ENCODE measurements around the gene SNRNP27.
"Not testable (repeated sequence)": the region's sequence is repeated elsewhere in the genome, so short reads cannot be mapped to it uniquely, and the experiment has no call there.

The SNRNP27 gene

DNA sequence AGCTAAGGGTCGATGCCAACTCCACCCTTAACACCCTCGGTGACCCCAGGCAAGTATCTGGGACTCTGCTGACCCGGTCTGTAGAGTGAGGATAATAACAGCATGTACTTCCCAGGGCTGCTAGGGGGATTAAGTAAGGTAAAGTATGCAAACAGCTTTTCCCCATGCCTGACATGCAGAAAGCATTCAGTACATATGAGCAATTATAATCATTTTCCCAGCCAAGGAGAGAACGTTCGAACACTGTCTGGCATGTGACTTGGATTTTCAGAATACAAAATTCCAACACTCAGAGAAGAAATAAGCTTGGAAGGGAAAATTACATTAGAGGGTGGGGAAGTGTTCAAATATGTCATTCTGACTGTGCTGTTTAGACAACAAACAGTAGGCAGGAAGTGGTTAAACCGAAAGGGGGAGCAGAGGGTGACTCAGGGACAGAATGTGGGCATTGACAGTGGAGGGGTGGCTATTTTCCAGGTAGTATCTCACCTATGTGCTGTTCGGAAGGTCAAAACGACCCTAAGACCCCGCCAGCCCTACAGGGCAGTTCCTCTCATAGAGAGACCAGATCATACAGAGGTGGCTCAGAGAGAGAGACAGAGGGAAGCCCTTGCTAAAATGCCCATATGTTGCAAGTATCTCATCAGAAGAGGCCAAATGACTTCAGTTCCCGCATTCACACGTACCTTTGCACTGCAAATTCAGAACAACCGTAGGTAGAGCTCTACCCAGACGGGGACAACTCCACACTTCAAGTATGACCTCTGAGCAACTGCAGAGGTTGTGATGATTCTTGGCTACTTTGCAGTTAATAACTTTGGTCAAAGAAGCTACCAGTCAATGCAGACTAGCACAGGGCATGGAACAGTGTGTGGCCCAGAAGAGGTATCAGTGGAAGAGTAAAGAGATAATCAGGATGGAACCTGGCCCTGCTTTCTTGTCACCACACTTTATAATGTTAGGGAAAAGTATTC, 52.9 kb downstream of the SNRNP27 start:
- TF ChIP-seq, protein P1, sequence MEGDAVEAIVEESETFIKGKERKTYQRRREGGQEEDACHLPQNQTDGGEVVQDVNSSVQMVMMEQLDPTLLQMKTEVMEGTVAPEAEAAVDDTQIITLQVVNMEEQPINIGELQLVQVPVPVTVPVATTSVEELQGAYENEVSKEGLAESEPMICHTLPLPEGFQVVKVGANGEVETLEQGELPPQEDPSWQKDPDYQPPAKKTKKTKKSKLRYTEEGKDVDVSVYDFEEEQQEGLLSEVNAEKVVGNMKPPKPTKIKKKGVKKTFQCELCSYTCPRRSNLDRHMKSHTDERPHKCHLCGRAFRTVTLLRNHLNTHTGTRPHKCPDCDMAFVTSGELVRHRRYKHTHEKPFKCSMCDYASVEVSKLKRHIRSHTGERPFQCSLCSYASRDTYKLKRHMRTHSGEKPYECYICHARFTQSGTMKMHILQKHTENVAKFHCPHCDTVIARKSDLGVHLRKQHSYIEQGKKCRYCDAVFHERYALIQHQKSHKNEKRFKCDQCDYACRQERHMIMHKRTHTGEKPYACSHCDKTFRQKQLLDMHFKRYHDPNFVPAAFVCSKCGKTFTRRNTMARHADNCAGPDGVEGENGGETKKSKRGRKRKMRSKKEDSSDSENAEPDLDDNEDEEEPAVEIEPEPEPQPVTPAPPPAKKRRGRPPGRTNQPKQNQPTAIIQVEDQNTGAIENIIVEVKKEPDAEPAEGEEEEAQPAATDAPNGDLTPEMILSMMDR (IDR thresholded peaks at IDR 0.05; ENCODE audit: low read depth, low read length), result no peak
- Histone ChIP-seq H3K36me3 (peaks cover 12% of the 10 kb centered on the region), H3K27ac (no peak overlapping the region), H3K4me3 (ENCODE audit: low read depth, low read length) (no peak overlapping the region), H3K9me3 (ENCODE audit: severe bottlenecking) (no peaks in the 10 kb centered on the region), H3K27me3 (ENCODE audit: insufficient read depth, low read depth, severe bottlenecking) (no peaks in the 10 kb centered on the region)
- no peak for DNase-seq

DNA sequence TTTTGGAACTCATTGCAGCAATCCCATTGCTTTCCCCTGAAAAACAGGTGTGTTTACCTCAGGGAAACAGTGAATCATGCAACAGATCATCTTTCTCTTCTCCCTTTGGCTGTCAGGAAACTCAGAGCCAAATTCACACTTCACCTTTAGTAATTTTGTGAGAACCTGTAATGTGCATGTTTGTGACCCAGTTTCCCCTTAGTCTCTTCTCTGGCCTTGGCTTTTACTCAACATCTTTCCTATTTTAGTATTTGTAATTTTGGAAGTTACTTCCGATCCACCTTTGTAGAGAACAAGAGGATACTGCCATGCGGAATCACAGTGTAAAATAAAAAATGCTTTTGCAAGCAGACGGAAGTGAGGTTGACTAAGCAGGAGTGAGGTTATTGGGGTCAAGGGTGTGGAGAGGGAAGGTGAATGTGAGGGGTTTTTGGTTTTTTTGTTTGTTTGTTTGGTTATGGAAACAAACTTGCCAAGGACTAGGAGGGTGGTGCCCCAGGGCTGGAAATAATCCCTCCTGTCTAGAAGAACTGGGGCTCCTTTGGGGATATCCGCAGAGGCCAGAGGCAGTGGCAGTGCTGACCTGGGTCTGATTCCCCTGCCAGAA, 53.7 kb downstream of the SNRNP27 start:
- no peaks in the 10 kb centered on the region for H3K27me3 ChIP-seq (ENCODE audit: insufficient read depth, low read depth, severe bottlenecking)
- H3K9me3 ChIP-seq (ENCODE audit: severe bottlenecking), result no peaks in the 10 kb centered on the region
- no peak overlapping the region for H3K4me3 ChIP-seq (ENCODE audit: low read depth, low read length)
- DNase-seq, result no peak
- H3K36me3 ChIP-seq, result peaks cover 6% of the 10 kb centered on the region
- no peak overlapping the region for H3K27ac ChIP-seq
- TF ChIP-seq, protein P1 (IDR thresholded peaks at IDR 0.05; ENCODE audit: low read depth, low read length), result no peak

DNA sequence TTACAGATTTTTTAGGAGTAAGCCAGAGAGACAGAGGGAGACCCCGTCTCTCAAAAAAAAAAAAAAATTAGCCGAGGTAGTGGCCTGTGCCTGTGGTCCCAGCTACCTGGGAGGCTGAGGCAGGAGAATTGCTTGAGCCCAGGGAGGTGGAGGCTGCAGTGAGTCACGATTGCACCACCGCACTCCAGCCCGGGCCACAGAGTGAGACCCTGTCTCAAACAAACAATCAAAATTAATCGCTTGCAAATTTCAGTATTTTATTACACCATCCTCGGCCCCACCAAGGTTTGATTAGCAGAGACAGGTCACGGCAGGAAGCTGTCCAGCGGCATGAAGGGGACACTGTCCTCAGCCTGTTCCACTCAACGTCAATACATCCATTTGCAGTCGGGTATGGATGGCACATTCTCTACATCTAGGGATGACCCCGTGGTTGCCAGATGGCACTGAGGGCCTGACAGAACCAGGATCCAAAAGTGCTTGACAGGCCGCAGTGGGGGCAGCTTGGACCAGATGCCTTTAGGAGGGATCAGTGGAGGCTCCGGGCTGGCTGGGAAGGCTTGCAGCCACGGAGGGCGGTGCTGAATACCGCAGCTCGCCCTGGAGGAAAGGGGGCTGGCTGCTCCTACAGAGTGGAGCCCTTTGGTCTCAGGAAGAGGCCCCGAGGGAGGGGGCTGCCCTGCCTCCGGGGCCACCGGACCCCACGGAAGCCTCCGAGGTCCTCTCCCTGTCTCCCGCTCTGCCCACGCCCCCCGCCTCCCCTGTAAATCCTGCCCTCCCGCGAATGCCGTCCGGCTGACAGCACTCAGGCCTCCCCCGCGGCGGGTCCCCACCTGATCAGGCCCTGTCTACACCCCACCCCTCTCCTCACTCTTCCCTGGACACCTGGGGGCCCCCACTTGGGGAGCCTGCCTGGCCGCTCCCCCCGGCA, 54.5 kb downstream of the SNRNP27 start:
- H3K27ac ChIP-seq, result no peak overlapping the region
- no peaks in the 10 kb centered on the region for H3K9me3 ChIP-seq (ENCODE audit: severe bottlenecking)
- TF ChIP-seq, protein P1 (IDR thresholded peaks at IDR 0.05; ENCODE audit: low read depth, low read length), result no peak
- peaks cover under 1% of the 10 kb centered on the region for H3K36me3 ChIP-seq
- DNase-seq, result peak; percentile 24
- no peaks in the 10 kb centered on the region for H3K27me3 ChIP-seq (ENCODE audit: insufficient read depth, low read depth, severe bottlenecking)
- no peak overlapping the region for H3K4me3 ChIP-seq (ENCODE audit: low read depth, low read length)

DNA sequence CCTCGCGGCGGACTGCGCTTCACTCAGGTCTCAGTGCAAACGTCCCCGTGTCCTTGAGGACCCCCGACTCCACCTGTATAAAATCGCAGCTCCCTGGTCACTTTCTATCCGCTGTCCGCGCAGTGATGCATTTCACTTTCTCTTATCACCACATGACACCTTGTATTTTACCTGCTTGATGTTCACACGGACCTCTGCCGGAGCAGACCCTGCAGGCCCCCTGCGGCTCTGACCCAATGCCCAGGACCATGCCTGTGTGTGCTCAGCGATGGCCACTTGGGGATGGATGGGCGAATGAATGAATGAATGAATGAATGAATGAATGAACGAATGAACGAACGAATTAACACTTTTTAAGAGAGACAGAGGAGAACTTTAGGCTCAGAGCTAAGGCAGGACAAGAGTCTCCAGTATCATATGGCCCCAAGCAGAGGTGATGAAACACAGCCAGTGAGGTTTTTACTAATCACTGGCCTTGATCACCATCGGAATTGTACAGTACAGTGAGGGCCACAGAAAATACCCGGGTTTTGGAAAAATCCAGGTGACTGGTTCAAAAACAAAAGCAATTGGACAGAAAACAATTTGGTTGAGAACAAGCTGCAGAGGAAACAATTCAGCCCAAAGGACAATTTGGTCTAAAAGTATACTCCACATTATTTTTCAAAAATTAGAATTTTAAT, 55.3 kb downstream of the SNRNP27 start:
- Histone ChIP-seq H3K4me3 (ENCODE audit: low read depth, low read length) (no peak overlapping the region), H3K36me3 (no peaks in the 10 kb centered on the region), H3K9me3 (ENCODE audit: severe bottlenecking) (no peaks in the 10 kb centered on the region), H3K27me3 (ENCODE audit: insufficient read depth, low read depth, severe bottlenecking) (no peaks in the 10 kb centered on the region), H3K27ac (no peak overlapping the region)
- TF ChIP-seq, protein P1 (IDR thresholded peaks at IDR 0.05; ENCODE audit: low read depth, low read length), result no peak
- DNase-seq, result no peak

DNA sequence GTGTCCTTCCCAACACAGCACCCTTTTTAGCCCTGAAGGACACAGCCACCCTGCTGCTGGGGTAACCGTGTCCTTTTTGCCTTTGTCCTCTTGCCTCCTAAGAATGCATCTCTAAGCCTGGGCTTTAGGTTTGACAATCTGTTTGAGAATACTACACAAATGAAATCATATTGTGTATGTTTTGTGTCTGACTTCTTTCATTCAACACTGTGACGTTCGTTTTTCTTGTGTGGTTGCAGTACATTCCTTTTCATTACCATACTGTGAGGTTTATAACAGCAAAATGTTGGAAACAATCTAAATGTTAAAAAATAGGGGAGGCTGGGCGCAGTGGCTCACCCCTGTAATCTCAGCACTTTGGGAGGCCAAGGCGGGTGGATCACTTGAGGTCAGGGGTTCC, 56.5 kb downstream of the SNRNP27 start:
- Histone ChIP-seq H3K4me3 (ENCODE audit: low read depth, low read length) (no peak overlapping the region), H3K9me3 (ENCODE audit: severe bottlenecking) (no peaks in the 10 kb centered on the region), H3K36me3 (no peaks in the 10 kb centered on the region), H3K27ac (no peak overlapping the region), H3K27me3 (ENCODE audit: insufficient read depth, low read depth, severe bottlenecking) (no peaks in the 10 kb centered on the region)
- no peak for DNase-seq
- TF ChIP-seq, protein P1 (IDR thresholded peaks at IDR 0.05; ENCODE audit: low read depth, low read length), result no peak

DNA sequence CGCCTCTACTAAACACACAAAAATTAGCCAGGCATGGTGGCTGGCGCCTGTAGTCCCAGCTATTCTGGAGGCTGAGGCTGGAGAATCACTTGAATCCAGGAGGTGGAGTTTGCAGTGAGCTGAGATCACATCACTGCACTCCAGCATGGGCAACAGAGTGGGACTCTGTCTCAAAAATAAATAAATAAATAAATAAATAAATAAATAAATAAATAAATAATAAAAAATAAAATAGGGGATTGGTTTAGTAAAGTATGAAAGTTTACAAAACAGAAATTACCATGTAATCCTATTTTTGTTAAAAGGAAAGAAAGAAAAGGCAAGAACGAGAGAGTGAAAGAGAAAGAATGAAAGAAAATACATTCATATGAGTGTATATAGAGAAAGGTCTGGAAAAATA, 56.9 kb downstream of the SNRNP27 start:
- H3K36me3 ChIP-seq; H3K27me3 ChIP-seq (ENCODE audit: insufficient read depth, low read depth, severe bottlenecking); H3K27ac ChIP-seq; DNase-seq; H3K4me3 ChIP-seq (ENCODE audit: low read depth, low read length); H3K9me3 ChIP-seq (ENCODE audit: severe bottlenecking): not testable (repeated sequence)
